ENCODE results near the gene NPTXR. TPM values are rescaled to one million over a fixed set of nuclear protein-coding genes. Genes with fewer than 3 reads are reported as not detected.

The NPTXR gene
- total and polyA plus RNA-seq, 2 of the 4 experiments (the other 2 are of a cell fraction): 0.36 to 2.2 TPM

GRCh38 chr22:38879961-38880360 lies 36.1 kb upstream of the NPTXR start:
- H3K14ac ChIP-seq (replicated peaks; ENCODE audit: low read depth, low read length): no peak overlapping the region
- H4K91ac ChIP-seq (ENCODE audit: insufficient read depth, low read depth, low read length): no peak overlapping the region
- no peaks in the 10 kb centered on the region for H3K36me3 ChIP-seq (ENCODE audit: control insufficient read depth, insufficient read depth, low read length)
- dilution Hi-C loops (cut with HindIII; ENCODE audit: low sequenced_read_pairs, unreplicated experiment): no loop called here
- POLR2A ChIA-PET (ENCODE audit: unreplicated experiment): no interaction called here
- intact Hi-C loops (cut with micrococcal nuclease): no loop called here
- H4K5ac ChIP-seq (ENCODE audit: low read depth, low read length): no peak overlapping the region
- no peaks in the 10 kb centered on the region; the same call in 1 of the 2 replicates for H3K27me3 ChIP-seq (ENCODE audit: control insufficient read depth, insufficient read depth, low read length)
- H3K4ac ChIP-seq (ENCODE audit: low read depth, low read length): no peak overlapping the region
- H2AFZ ChIP-seq (replicated peaks; ENCODE audit: low read length, poor library complexity): no peak overlapping the region
- BruUV-seq (replicated peaks): no TSS peak
- no peak overlapping the region for H3K4me3 ChIP-seq (ENCODE audit: insufficient read depth, low read depth, low read length)
- peaks cover 2% of the 10 kb centered on the region; the same call in 1 of the 2 replicates for H3K9me3 ChIP-seq (ENCODE audit: control insufficient read depth, insufficient read depth, low read length)
- H3K9me1 ChIP-seq (ENCODE audit: insufficient read depth, low read length): peaks cover 16% of the 10 kb centered on the region
- no peak overlapping the region for H3K18ac ChIP-seq (ENCODE audit: low read depth, low read length)
- no peaks in the 10 kb centered on the region for H3K79me1 ChIP-seq (ENCODE audit: low read depth in 1 of 2, low read length in 2 of 2)
- ATAC-seq (ENCODE audit: low read depth) (no peak), DNase-seq (no peak)
- no peak overlapping the region for H4K8ac ChIP-seq (ENCODE audit: low read depth in 2 of 2, low read length in 2 of 2)
- H3K27ac ChIP-seq (ENCODE audit: insufficient read depth, low read length): no peak overlapping the region
- H2AK5ac ChIP-seq (ENCODE audit: low read depth, low read length): no peak overlapping the region
- TF ChIP-seq POLR2A (IDR thresholded peaks at IDR 0.05; ENCODE audit: low read depth, low read length) (no peak), CEBPB (IDR thresholded peaks at IDR 0.05; ENCODE audit: low read depth, low read length) (no peak), ELK1 (IDR thresholded peaks at IDR 0.05; ENCODE audit: borderline replicate concordance, low read depth, low read length) (no peak), MAFK (IDR thresholded peaks at IDR 0.05; ENCODE audit: low read depth, low read length) (no peak), FOS (IDR thresholded peaks at IDR 0.05; ENCODE audit: low read depth, low read length) (no peak), USF2 (IDR thresholded peaks at IDR 0.05; ENCODE audit: low read depth, low read length) (no peak), BHLHE40 (IDR thresholded peaks at IDR 0.05; ENCODE audit: low read depth, low read length) (no peak), MXI1 (IDR thresholded peaks at IDR 0.05; ENCODE audit: borderline replicate concordance, low read depth, low read length) (no peak), CHD1 (IDR thresholded peaks at IDR 0.05; ENCODE audit: low read depth, low read length) (no peak), MAZ (IDR thresholded peaks at IDR 0.05; ENCODE audit: borderline replicate concordance, low read depth, low read length) (no peak), SMC3 (IDR thresholded peaks at IDR 0.05; ENCODE audit: low read depth, low read length) (no peak), RFX5 (IDR thresholded peaks at IDR 0.05; ENCODE audit: low read depth, low read length) (no peak)
- no CpG with 5 or more reads among the region's 5 CpGs for WGBS, 2 experiments (ENCODE audit: extremely low coverage in 2 of 2, insufficient read length in 1 of 2)
- peaks cover 14% of the 10 kb centered on the region for H3K4me1 ChIP-seq (ENCODE audit: control insufficient read depth, insufficient read depth, low read length)
- H2BK120ac ChIP-seq (ENCODE audit: low read depth, low read length): no peak overlapping the region
- in situ Hi-C loops (cut with MboI; ENCODE audit: low sequenced_read_pairs): loop anchor here (5.0 kb wide), 1 partner anchor 122 kb away; no protein-coding TSS in a partner anchor
- no peak overlapping the region for H3K23ac ChIP-seq (ENCODE audit: low read depth, low read length)
- no peak overlapping the region for H3K9ac ChIP-seq (ENCODE audit: low read depth, low read length)
- H2BK5ac ChIP-seq (ENCODE audit: low read depth, low read length, poor library complexity, severe bottlenecking): no peak overlapping the region
- H2AK9ac ChIP-seq (replicated peaks; ENCODE audit: low read depth, low read length, poor library complexity): no peak overlapping the region
- CTCF ChIA-PET: interaction anchor here (0.6 kb wide), 1 partner anchor 10 kb away, joined by 3 read pairs; no protein-coding TSS in a partner anchor
- H3K4me2 ChIP-seq (ENCODE audit: low read depth, low read length): no peak overlapping the region
- no peak overlapping the region for H2BK20ac ChIP-seq (ENCODE audit: low read depth, low read length)
- H4K20me1 ChIP-seq (ENCODE audit: insufficient read depth, low read length): no peaks in the 10 kb centered on the region
- H3K56ac ChIP-seq (ENCODE audit: extremely low read depth, insufficient read depth, low read length): no peak overlapping the region
- H2BK15ac ChIP-seq (ENCODE audit: low read depth, low read length): no peak overlapping the region

Data from IMR-90 (cell line).